Measurements from ENCODE around the gene SPTBN5.

Gene SPTBN5

DNA sequence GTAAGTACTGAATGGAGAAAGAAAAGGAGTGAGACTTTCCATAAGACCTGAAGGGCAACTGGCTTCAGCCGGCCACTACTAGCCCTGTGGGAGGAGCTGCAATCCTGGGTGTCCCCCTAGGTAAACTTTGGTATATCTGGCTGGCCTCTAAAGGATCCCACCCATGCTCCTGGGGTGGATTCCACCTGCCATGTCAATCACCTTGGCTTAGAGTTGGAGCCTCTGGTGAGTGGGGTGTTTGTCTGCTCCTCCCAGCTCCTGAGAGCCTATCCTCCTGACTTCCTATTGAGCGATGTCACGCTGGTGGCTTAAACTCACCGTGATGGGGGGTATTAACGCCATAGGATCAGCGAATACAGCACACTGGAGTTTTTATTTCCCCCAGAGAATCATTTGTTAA, 2.6 kb downstream of the SPTBN5 start:
- H3K27me3 ChIP-seq (ENCODE audit: low read depth, low read length), result no peaks in the 10 kb centered on the region
- H2AFZ ChIP-seq (ENCODE audit: low read depth, low read length), result no peak overlapping the region
- peaks cover 12% of the 10 kb centered on the region for H3K4me1 ChIP-seq (ENCODE audit: low read length)
- no peaks in the 10 kb centered on the region for H4K20me1 ChIP-seq (ENCODE audit: insufficient read depth, low read length)
- TF ChIP-seq CTCF (IDR thresholded peaks at IDR 0.05; ENCODE audit: low read depth, low read length) (no peak), EZH2phosphoT487 (IDR thresholded peaks at IDR 0.05; ENCODE audit: low read depth) (no peak)
- no peak overlapping the region for H3K27ac ChIP-seq (ENCODE audit: low read length)
- no peaks in the 10 kb centered on the region for H3K79me2 ChIP-seq (ENCODE audit: low read length)
- peaks cover 4% of the 10 kb centered on the region for H3K36me3 ChIP-seq (replicated peaks; ENCODE audit: low read depth, low read length)
- no peaks in the 10 kb centered on the region for H3K9me3 ChIP-seq (ENCODE audit: insufficient read depth, low read length)
- no peak overlapping the region for H3K4me2 ChIP-seq (ENCODE audit: low read length)
- no peak overlapping the region for H3K4me3 ChIP-seq (ENCODE audit: low read length)
- no peak overlapping the region for H3K9ac ChIP-seq (ENCODE audit: low read length)

DNA sequence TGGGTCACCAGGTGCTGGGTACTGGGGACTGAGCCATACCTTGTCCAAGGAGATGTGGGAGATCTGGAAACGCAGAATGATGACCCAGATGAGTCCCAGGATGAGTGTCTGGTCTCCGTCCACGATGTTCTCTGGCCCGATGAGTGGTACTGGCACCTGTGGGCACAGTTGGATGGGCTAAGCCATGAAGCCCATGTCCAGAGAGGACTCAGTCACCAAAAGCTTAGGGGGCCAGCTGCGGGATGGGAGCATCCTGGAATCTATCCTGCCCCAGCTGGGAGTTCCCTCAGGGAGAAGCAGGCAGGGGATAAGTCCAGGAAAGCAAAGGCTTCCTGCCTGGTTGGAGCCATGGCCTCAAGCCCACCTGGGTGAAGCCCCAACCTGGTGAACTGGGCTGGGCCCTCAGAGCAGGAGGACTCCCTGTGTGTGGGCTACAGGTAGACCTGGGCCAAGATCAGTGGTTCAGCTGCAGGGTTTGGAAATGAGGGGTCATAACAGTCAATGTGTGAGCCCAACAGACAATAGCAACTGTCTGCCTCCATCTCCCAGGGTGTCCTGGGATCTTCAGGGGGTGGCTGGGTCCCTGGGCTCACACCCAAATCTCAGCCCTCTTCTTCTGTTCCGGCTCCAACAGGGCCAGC, 3.7 kb downstream of the SPTBN5 start:
- Histone ChIP-seq H3K4me2 (ENCODE audit: low read length) (no peak overlapping the region), H3K27ac (ENCODE audit: low read length) (no peak overlapping the region), H3K27me3 (ENCODE audit: low read depth, low read length) (no peaks in the 10 kb centered on the region), H3K9ac (ENCODE audit: low read length) (no peak overlapping the region), H3K36me3 (replicated peaks; ENCODE audit: low read depth, low read length) (no peaks in the 10 kb centered on the region), H4K20me1 (ENCODE audit: insufficient read depth, low read length) (no peaks in the 10 kb centered on the region), H3K4me1 (ENCODE audit: low read length) (peaks cover 11% of the 10 kb centered on the region), H2AFZ (ENCODE audit: low read depth, low read length) (no peak overlapping the region), H3K4me3 (ENCODE audit: low read length) (no peak overlapping the region), H3K79me2 (ENCODE audit: low read length) (no peaks in the 10 kb centered on the region), H3K9me3 (ENCODE audit: insufficient read depth, low read length) (no peaks in the 10 kb centered on the region)
- TF ChIP-seq CTCF (IDR thresholded peaks at IDR 0.05; ENCODE audit: low read depth, low read length) (no peak), EZH2phosphoT487 (IDR thresholded peaks at IDR 0.05; ENCODE audit: low read depth) (no peak)

- Histone ChIP-seq H2AFZ (ENCODE audit: low read depth, low read length) (no peak overlapping the region), H4K20me1 (ENCODE audit: insufficient read depth, low read length) (no peaks in the 10 kb centered on the region), H3K9ac (ENCODE audit: low read length) (no peak overlapping the region), H3K27me3 (ENCODE audit: low read depth, low read length) (no peaks in the 10 kb centered on the region), H3K27ac (ENCODE audit: low read length) (no peak overlapping the region), H3K4me1 (ENCODE audit: low read length) (no peaks in the 10 kb centered on the region), H3K36me3 (replicated peaks; ENCODE audit: low read depth, low read length) (no peaks in the 10 kb centered on the region), H3K79me2 (ENCODE audit: low read length) (no peaks in the 10 kb centered on the region), H3K4me3 (ENCODE audit: low read length) (no peak overlapping the region), H3K4me2 (ENCODE audit: low read length) (no peak overlapping the region), H3K9me3 (ENCODE audit: insufficient read depth, low read length) (no peaks in the 10 kb centered on the region)
- no peak for TF ChIP-seq CTCF (IDR thresholded peaks at IDR 0.05; ENCODE audit: low read depth, low read length)
- no peak for TF ChIP-seq EZH2phosphoT487 (IDR thresholded peaks at IDR 0.05; ENCODE audit: low read depth)
Observed at GRCh38 chr15:41888662-41889253, 5.1 kb downstream of the SPTBN5 start.

DNA sequence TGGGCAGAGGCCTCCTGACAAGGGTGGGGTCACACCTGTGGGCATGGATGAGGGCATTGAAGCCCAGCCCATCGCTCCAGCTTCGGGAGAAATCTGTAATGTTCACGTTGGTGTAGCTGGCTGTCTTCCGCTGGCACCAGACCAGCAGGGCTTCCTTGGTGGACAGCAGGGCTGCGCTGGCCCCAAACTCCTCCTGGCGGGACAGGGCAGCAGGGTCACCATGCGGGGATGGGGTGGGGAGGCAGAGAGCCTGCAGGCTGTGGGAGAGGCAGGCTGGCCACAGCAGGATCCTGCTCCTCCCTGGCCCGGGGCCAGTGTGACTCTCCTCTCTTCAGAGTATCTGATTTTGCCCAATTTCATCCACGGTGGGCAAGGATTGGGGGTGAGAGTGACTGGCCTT, 6.0 kb downstream of the SPTBN5 start:
- H4K20me1 ChIP-seq (ENCODE audit: insufficient read depth, low read length), result no peaks in the 10 kb centered on the region
- H3K9ac ChIP-seq (ENCODE audit: low read length), result no peak overlapping the region
- H3K27ac ChIP-seq (ENCODE audit: low read length), result no peak overlapping the region
- no peaks in the 10 kb centered on the region for H3K27me3 ChIP-seq (ENCODE audit: low read depth, low read length)
- no peak overlapping the region for H3K4me3 ChIP-seq (ENCODE audit: low read length)
- H3K4me2 ChIP-seq (ENCODE audit: low read length), result no peak overlapping the region
- H3K36me3 ChIP-seq (replicated peaks; ENCODE audit: low read depth, low read length), result no peaks in the 10 kb centered on the region
- TF ChIP-seq EZH2phosphoT487 (IDR thresholded peaks at IDR 0.05; ENCODE audit: low read depth), result no peak
- no peak for TF ChIP-seq CTCF (IDR thresholded peaks at IDR 0.05; ENCODE audit: low read depth, low read length)
- no peaks in the 10 kb centered on the region for H3K9me3 ChIP-seq (ENCODE audit: insufficient read depth, low read length)
- H3K4me1 ChIP-seq (ENCODE audit: low read length), result no peaks in the 10 kb centered on the region
- no peaks in the 10 kb centered on the region for H3K79me2 ChIP-seq (ENCODE audit: low read length)
- H2AFZ ChIP-seq (ENCODE audit: low read depth, low read length), result no peak overlapping the region
